GM18520 (cell line): ENCODE results near the gene TMTC2.
"Not testable (repeated sequence)": the region's sequence is repeated elsewhere in the genome, so short reads cannot be mapped to it uniquely, and the experiment has no call there.

Source experiments
- ATAC-seq: cut with Tn5 transposase; IDR thresholded peaks from one replicate; pipeline ENCODE4 v1.9.1; 2021; ENCODE audit not compliant: unreplicated experiment

TMTC2 gene

DNA sequence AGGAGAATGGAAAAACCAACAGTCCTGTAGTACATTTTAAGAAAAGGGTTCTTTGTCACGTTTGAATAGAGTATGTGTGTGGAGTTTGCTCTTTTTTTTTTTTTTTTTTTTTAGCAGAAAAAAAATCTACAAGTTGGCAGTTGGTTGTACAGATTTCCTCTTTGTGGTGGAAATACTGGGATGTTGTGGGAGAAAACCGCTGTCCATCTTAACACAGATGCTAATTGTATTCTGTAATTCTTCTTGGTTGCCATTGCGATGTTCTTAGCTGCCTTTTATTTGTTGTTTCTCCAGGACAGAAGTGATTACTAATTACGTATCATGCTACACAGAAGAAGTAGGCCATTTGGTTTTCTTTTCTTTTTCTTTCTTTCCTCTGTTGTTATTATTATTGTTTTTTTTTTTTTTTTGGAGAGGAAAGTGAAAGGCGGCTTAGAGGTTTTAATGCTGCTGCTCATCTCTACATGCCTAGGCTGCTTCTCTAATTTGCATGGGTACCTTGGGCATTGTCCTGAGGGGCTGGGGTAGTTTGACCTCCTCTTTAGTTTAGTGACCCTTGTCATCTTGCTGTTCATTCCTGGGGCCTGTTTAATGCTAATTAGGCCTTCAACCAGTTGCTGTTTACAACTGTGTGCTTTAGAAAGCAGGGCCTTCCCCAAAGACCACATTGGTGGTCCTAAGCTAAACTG is 94.7 kb downstream of the TMTC2 start:
- no peak for ATAC-seq

DNA sequence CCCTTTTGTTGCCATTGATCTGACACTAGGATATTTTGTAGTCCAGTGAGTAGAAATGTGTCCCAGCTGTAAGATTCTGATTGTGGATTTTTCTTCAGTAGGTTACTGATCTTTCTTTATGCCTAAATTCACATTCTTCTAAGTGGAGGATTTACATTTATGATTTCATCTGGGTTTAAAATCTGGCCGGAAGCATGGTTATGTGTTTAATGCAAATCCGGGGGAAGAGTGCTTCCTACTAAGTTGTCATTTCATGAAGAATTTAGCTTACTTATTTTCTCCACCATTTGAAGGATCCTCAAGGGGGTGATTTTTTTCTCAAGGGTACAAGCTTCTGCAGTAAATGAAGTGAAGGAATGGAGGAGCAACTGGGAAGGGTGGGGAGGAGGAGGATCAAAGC is 96.7 kb downstream of the TMTC2 start:
- no peak for ATAC-seq

DNA sequence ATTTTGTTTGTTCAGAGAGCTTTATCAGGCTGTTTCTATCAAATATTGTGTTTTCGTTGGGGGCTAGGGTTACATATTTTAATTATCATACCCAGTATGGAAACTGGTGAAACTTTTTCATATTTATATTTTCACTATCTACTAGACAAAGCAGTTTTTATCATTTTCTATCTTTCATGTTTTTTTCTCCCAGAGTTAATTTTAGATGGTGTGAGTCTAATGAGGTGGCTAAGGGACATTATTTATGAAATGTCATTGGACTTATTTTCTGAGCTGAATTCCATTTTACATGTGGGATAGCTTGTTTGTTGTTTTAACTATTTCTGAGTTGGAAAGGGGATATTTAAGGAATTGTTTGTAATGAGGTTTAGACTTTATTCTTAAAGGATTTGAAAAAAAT is 100.3 kb downstream of the TMTC2 start:
- no peak for ATAC-seq

DNA sequence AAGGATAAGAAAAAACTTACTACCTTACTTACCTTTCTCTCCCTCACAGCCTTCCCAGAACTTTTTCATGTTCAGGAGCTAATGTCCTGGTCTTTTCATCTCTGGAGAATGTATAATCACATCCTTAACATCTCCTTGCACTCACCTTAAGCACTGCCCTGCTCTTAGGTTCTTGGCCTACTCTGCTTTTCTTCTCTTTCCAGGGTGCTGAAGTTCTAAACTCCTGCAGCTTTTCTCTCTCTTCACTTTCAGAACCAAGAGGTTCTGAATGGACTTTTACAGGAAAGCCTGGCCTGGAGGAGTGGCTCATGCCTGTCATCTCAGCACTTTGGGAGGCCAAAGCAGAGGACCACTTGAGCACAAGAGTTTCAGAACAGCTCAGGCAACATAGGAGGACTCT is 101.9 kb downstream of the TMTC2 start:
- no peak for ATAC-seq

- ATAC-seq, result no peak
Observed at GRCh38 chr12:82789674-82790073, 103.0 kb downstream of the TMTC2 start.

DNA sequence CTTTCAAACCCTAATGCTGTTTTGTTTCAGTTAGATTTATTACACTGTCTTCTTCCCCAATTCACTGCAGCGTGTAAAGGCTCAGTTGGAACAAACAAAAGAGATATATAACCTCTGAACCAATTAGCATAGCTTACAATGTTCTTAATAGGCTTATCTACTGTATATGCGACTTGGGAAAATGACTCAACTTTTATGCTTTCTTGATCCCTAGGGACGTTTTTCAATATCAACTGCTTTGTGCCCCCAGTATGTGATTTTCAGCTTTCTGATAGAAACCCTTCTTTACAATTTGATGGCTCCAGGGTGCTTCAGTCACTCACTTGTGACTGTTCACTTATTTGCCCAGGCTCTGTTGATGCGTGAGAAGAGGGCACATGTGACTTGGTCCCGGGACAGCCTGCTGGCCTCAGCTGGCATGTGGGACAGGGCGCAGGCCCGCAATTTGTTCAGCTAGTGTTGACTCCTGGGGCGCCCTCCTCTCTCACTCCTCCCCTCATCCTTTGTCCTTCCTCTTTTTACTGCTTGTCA is 107.1 kb downstream of the TMTC2 start:
- ATAC-seq, result no peak

DNA sequence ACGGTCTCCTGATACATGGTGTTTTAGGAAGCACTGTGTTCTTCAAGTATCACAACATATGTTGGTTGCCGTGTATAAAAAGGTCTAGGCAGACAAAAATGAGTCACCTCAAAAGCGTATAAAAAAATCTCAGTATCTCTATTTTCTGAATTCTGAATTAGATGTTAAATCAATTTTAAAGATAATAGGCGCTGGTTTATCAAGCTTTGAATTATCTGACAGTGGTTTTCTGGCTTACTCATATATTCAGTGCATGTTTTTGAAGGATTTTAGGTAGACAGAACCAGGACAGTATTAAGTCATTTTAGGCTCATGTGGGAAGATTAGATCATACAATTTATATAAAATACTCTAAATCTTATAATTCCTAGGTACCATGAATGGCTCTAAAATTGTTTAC is 110.8 kb downstream of the TMTC2 start:
- no peak for ATAC-seq

- no peak for ATAC-seq
Observed at GRCh38 chr12:82800185-82800584, 113.5 kb downstream of the TMTC2 start.

DNA sequence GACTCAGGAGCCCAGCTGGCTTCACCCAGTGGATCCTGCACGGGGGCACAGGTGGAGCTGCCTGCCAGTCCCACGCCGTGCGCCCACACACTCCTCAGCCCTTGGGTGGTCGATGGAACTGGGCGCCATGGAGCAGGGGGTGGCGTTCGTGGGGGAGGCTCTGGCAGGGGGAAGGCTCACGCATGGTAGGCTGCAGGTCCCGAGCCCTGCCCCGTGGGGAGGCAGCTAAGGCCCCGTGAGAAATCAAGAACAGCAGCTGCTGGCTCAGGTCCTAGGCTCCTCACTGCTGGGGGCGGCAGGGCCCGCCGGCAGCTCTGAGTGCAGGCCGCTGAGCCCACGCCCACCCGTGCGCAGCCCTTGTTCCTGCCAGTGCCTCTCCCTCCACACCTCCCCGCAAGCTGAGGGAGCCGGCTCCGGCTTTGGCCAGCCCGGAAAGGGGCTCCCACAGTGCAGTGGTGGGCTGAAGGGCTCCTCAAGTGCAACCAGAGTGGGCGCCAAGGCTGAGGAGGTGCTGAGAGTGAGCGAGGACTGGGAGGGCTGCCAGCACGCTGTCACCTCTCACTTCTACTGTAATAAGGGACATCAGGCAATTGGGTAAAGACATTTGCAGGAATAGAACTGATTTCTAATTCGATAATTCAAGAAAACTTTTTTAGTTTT is 115.4 kb downstream of the TMTC2 start:
- no peak for ATAC-seq

DNA sequence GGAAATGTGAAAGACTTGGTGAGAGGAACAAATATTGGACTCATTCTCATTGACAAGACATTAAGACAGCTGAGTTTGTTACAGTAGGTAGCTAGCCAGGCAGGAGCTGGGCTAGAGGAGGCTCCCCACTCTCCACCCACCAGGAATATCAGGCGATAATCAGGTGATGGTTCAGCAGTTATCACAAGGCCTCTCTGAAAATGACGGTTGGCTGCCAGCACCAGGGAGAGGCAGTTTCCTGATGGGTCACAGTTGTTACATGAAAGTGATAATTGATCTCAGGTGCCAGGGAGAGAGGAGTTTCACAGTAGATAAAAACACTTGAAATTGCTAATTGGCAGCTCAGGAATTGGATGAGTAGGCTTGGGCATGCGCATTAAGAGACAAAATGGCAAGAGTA is 116.5 kb downstream of the TMTC2 start:
- ATAC-seq, result no peak

DNA sequence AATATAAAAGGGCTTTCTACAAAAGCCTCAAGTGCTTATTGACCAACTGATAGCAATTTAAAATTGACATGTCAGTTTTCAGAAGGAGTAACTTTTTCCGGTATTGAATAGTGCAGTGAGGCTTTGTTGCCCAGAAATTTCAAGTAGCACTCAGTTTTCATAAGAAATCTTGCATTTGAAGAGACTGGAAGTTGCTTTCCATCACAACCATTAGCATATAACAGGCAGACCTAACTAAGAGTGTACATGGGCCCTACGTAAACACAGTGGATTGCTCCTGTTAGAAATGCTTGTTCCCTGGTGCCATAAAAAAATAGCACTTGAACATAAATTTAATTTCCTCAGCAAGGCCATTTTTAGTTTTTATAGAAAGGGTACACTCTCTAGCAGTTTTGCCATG is 117.9 kb downstream of the TMTC2 start:
- no peak for ATAC-seq

GRCh38 chr12:82805004-82805403 is 118.3 kb downstream of the TMTC2 start:
- not testable (repeated sequence) for ATAC-seq

- ATAC-seq, result no peak
Observed at GRCh38 chr12:82805812-82806497, 119.2 kb downstream of the TMTC2 start.

GRCh38 chr12:82807132-82807737 is 120.5 kb downstream of the TMTC2 start:
- ATAC-seq, result no peak

DNA sequence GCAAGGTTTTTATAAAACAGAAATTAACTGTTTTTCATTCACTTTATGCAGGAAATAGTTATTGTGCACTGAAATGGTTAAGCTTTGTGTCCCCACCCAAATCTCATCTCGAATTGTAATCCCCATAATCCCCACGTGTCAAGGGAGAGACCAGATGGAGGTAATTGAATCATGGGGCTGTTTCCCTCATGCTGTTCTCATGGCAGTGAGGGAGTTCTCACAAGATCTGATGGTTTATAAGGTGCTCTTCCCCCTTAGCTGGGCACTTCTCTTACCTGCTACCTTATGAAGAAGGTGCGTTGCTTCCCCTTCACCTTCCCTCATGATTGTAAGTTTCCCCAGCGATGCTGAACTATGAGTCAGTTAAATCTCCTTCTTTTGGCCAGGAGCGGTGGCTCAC is 123.9 kb downstream of the TMTC2 start:
- no peak for ATAC-seq

- no peak for ATAC-seq
Observed at GRCh38 chr12:82817368-82817767, 130.7 kb downstream of the TMTC2 start.

- no peak for ATAC-seq
Observed at GRCh38 chr12:82818271-82819035, 131.7 kb downstream of the TMTC2 start.

DNA sequence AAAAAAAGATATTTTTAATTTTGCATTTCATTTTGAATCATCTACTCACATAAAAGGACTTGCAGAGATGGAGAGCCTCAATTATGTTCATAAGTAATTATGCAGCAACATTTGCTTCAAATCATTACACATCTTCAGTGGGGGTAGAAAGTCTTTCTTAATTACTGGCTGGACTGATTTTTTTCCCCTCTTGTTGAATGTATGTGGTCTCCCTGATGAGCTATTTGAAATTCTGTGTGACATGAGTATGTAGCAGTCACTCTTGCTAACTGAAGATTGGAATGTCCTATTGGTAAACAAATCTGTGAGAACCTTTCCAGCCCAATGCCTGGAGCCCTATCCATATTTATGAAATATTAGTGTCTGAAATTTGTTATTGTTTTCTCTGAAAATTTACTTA is 139.8 kb downstream of the TMTC2 start:
- ATAC-seq, result no peak

DNA sequence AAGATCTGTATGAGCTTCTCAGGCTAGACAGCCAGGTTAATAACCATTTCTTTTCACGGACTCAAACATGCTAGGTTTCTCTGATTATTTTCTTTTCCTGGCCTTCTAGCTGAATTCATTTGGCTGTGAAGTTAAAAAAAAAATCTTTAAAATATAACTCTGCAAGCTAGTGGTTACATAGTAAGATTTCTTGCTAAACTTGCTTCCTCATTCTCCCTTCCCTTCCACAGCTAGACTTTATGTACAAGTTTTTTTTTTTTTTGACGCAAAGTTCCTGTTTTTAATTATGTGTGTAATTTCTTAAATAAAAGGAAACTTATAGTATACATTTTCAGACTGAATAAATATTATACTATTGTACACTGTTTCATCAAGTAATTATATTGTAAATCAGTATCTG is 145.4 kb downstream of the TMTC2 start:
- ATAC-seq, result no peak

GRCh38 chr12:82832981-82833380 is 146.3 kb downstream of the TMTC2 start:
- ATAC-seq, result no peak

DNA sequence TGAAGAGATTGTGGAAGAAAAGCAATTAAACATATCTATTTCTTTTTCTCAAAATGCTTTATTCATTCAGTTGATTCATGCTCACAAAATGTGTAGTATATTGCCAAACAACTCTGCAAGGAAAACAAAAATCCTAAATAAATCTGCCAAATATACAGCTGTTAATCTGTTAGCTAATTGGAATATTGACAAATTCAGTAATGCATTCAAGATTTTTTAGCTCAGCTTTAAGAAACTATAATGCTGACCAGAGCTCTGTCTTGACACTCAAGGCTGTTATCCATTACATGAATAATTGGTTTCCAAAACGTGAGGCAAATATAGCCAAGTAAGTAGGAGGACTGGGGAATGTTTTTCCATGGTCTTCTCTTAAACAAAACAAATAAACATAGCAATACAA is 146.8 kb downstream of the TMTC2 start:
- ATAC-seq, result no peak
